Femur (tissue), 1 donor: ENCODE measurements around the gene KNOP1.
"Not testable (repeated sequence)": the region's sequence is repeated elsewhere in the genome, so short reads cannot be mapped to it uniquely, and the experiment has no call there.

Experiments
- DNase-seq: peaks from one replicate; pipeline ENCODE4 v3.0.0-alpha.2; 2017

Gene KNOP1

GRCh38 chr16:19741354-19741753 lies 23.3 kb upstream of the KNOP1 start:
- DNase-seq: no peak

GRCh38 chr16:19737306-19738038 lies 19.4 kb upstream of the KNOP1 start:
- DNase-seq: no peak

- DNase-seq: no peak
These were observed 17.2 kb upstream of the KNOP1 start for GRCh38 chr16:19735074-19735867.

GRCh38 chr16:19733551-19733950 lies 15.5 kb upstream of the KNOP1 start:
- no peak for DNase-seq

GRCh38 chr16:19728636-19728965 lies 10.6 kb upstream of the KNOP1 start:
- DNase-seq: no peak

- no peak for DNase-seq
These were observed 5.0 kb upstream of the KNOP1 start for GRCh38 chr16:19722981-19723380.

- DNase-seq: no peak
These were observed 4.4 kb upstream of the KNOP1 start for GRCh38 chr16:19722269-19722952.

- no peak for DNase-seq
These were observed 568 bp upstream of the KNOP1 start for GRCh38 chr16:19718624-19718965.

GRCh38 chr16:19717314-19717713 lies 713 bp downstream of the KNOP1 start:
- DNase-seq: no peak

GRCh38 chr16:19716728-19717127 lies 1.3 kb downstream of the KNOP1 start:
- not testable (repeated sequence) for DNase-seq

GRCh38 chr16:19716183-19716582 lies 1.8 kb downstream of the KNOP1 start:
- DNase-seq: no peak

GRCh38 chr16:19715566-19715965 lies 2.5 kb downstream of the KNOP1 start:
- no peak for DNase-seq

GRCh38 chr16:19713697-19714096 lies 4.3 kb downstream of the KNOP1 start:
- DNase-seq: no peak

GRCh38 chr16:19712418-19713058 lies 5.5 kb downstream of the KNOP1 start:
- no peak for DNase-seq

GRCh38 chr16:19711643-19712042 lies 6.4 kb downstream of the KNOP1 start:
- no peak for DNase-seq

GRCh38 chr16:19710991-19711545 lies 7.0 kb downstream of the KNOP1 start:
- DNase-seq: no peak

GRCh38 chr16:19710191-19710908 lies 7.7 kb downstream of the KNOP1 start:
- DNase-seq: no peak

- no peak for DNase-seq
These were observed 8.5 kb downstream of the KNOP1 start for GRCh38 chr16:19709381-19710136.

- peak; percentile 49 for DNase-seq
These were observed 9.5 kb downstream of the KNOP1 start for GRCh38 chr16:19708296-19709205.

- no peak for DNase-seq
These were observed 10.3 kb downstream of the KNOP1 start for GRCh38 chr16:19707569-19708295.
